PC-9 (cell line): ENCODE results near the gene WBP2. TPM values are rescaled to one million over a fixed set of nuclear protein-coding genes. Genes with fewer than 3 reads are reported as not detected.

ENCODE experiments used
- BruUV-seq: library from RNA; stranded (reverse); fragments of 400-500 nt; replicated peaks from 2 replicates; lab custom pipeline; 2021; lab: Mats Ljungman, UMichigan
- CTCF ChIA-PET: fragments of 300-600 bp; sonication (Branson Sonifier 250); formaldehyde crosslinking; loops from one replicate; lab custom pipeline; 2022; ENCODE audit warnings: antibody characterized with exemption; lab: Charles Lee
- POLR2A ChIA-PET: fragments of 300-600 bp; sonication (Branson Sonifier 250); formaldehyde crosslinking; loops from one replicate; lab custom pipeline; 2022; ENCODE audit warnings: antibody characterized with exemption; ENCODE audit not compliant: unreplicated experiment; lab: Charles Lee
- DNase-seq, 2 experiments: peaks; one replicate each; pipeline versions ENCODE4 v3.0.0 to v3.0.0-alpha.2; 2015 to 2022; ENCODE audit warnings: mixed read lengths in 1 of 2
- H2AFZ ChIP-seq: fragments of 200-600 bp; sonication (generic); 2 replicates; pipeline ENCODE4 v1.8.1; 2017; ENCODE audit warnings: antibody characterized with exemption
- H3F3A ChIP-seq: fragments of 200-600 bp; sonication (generic); 2 replicates; pipeline ENCODE4 v1.8.1; 2017; ENCODE audit warnings: antibody characterized with exemption, mild to moderate bottlenecking, low read depth; ENCODE audit not compliant: insufficient read depth
- H3K27ac ChIP-seq: fragments of 200-600 bp; sonication (generic); 2 replicates; pipeline ENCODE4 v1.6.1; 2016; ENCODE audit warnings: mixed run types
- H3K27me3 ChIP-seq: fragments of 200-600 bp; sonication (generic); 2 replicates; pipeline ENCODE4 v1.6.1; 2016; ENCODE audit warnings: low read depth, mixed run types; ENCODE audit not compliant: insufficient read depth
- H3K36me3 ChIP-seq: fragments of 200-600 bp; sonication (generic); 2 replicates; pipeline ENCODE4 v1.6.1; 2016; ENCODE audit warnings: low read depth, mixed run types
- H3K4me1 ChIP-seq: fragments of 200-600 bp; sonication (generic); replicated peaks from 2 replicates; pipeline ENCODE4 v1.6.1; 2016; ENCODE audit warnings: mixed run types; ENCODE audit not compliant: insufficient read depth
- H3K4me2 ChIP-seq: fragments of 200-600 bp; sonication (generic); 2 replicates; pipeline ENCODE4 v1.6.1; 2017; ENCODE audit warnings: mixed run types
- H3K4me3 ChIP-seq: fragments of 200-600 bp; sonication (generic); 2 replicates; pipeline ENCODE4 v1.6.1; 2016; ENCODE audit warnings: mixed run types
- H3K79me2 ChIP-seq: fragments of 200-600 bp; sonication (generic); 2 replicates; pipeline ENCODE4 v1.6.1; 2017; ENCODE audit warnings: low read depth, mixed run types
- H3K9me2 ChIP-seq: fragments of 200-600 bp; sonication (generic); 2 replicates; pipeline ENCODE4 v1.8.1; 2017; ENCODE audit warnings: mild to moderate bottlenecking; ENCODE audit not compliant: insufficient read depth
- H3K9me3 ChIP-seq: fragments of 200-600 bp; sonication (generic); 2 replicates; pipeline ENCODE4 v1.8.1; 2016; ENCODE audit warnings: low read depth; ENCODE audit not compliant: insufficient read depth
- H4K20me1 ChIP-seq: fragments of 200-600 bp; sonication (generic); 2 replicates; pipeline ENCODE4 v1.8.1; 2017; ENCODE audit not compliant: insufficient read depth
- CTCF ChIP-seq: fragments of 200-600 bp; sonication (generic); conservative IDR thresholded peaks from 2 replicates; pipeline ENCODE4 v1.6.1; 2017; ENCODE audit warnings: mixed run types, antibody characterized with exemption, mild to moderate bottlenecking, moderate library complexity
- EZH2 ChIP-seq: fragments of 200-600 bp; sonication (generic); IDR thresholded peaks from 2 replicates; pipeline ENCODE4 v1.8.0; 2017; ENCODE audit warnings: antibody characterized with exemption, low read depth
- intact Hi-C: fragments of 100-400 bp; cut with micrococcal nuclease; formaldehyde crosslinking; loops from one replicate; pipeline ENCODE4 v1.10.0; 2022; ENCODE audit not compliant: unreplicated experiment
- total RNA-seq: library from RNA; stranded (reverse); gene quantifications from 2 replicates; pipeline ENCODE4 v1.2.3, GENCODE V29; 2021

The WBP2 gene
- total RNA-seq, 1 experiment from 2014 or later, result 159 TPM

GRCh38 chr17:75876190-75876937, 21.2 kb upstream of the WBP2 start:
- BruUV-seq, result TSS peak; percentile 7
- no peaks in the 10 kb centered on the region for H3K36me3 ChIP-seq
- no peaks in the 10 kb centered on the region for H3K9me2 ChIP-seq
- H3F3A ChIP-seq, result peaks cover 60% of the 10 kb centered on the region
- H3K4me2 ChIP-seq, result peak overlapping the region; percentile 85
- no peaks in the 10 kb centered on the region for H4K20me1 ChIP-seq
- intact Hi-C loops, result loop anchor here (1.0 to 2.0 kb wide), 4 partner anchors 21 to 192 kb away; partner anchors contain the start of genes UNK and WBP2
- TF ChIP-seq EZH2 (no peak), CTCF (no peak)
- H3K27me3 ChIP-seq, result no peaks in the 10 kb centered on the region
- H3K4me1 ChIP-seq, result peaks cover 48% of the 10 kb centered on the region
- DNase-seq, result peak in 1 of 2 experiments; percentile 91
- ChIA-PET POLR2A (interaction anchor here (0.5 to 1.7 kb wide), 6 partner anchors 21 to 857 kb away, joined by 3 to 16 read pairs (median 8); partner anchors contain the start of gene WBP2), CTCF (interaction anchor here (0.6 to 1.1 kb wide), 10 partner anchors 21 to 275 kb away, joined by 3 to 7 read pairs (median 4); partner anchors contain the start of genes UNC13D and WBP2)
- H3K79me2 ChIP-seq, result 0 out of 2 replicates have a peak, but pooled peaks cover 3% of the 10 kb centered on the region
- peak overlapping the region; percentile 87 for H3K27ac ChIP-seq
- H3K4me3 ChIP-seq, result peak overlapping the region; percentile 96; the same call in 1 of the 2 replicates
- peak overlapping the region; percentile 91; the same call in 1 of the 2 replicates for H2AFZ ChIP-seq
- H3K9me3 ChIP-seq, result no peaks in the 10 kb centered on the region

GRCh38 chr17:75875940-75876189, 20.7 kb upstream of the WBP2 start:
- Histone ChIP-seq H3K9me2 (no peaks in the 10 kb centered on the region), H3K27me3 (no peaks in the 10 kb centered on the region), H3K9me3 (no peaks in the 10 kb centered on the region), H3K79me2 (0 out of 2 replicates have a peak, but pooled peaks cover 3% of the 10 kb centered on the region), H3K36me3 (no peaks in the 10 kb centered on the region), H3K27ac (peak overlapping the region; percentile 87), H2AFZ (peak overlapping the region; percentile 60; the same call in 1 of the 2 replicates), H3K4me3 (peak overlapping the region; percentile 96; the same call in 1 of the 2 replicates), H4K20me1 (no peaks in the 10 kb centered on the region), H3F3A (peaks cover 60% of the 10 kb centered on the region), H3K4me2 (peak overlapping the region; percentile 85), H3K4me1 (peaks cover 48% of the 10 kb centered on the region)
- peak in 1 of 2 experiments; percentile 94 for DNase-seq
- BruUV-seq, result no TSS peak
- TF ChIP-seq EZH2 (no peak), CTCF (no peak)
- POLR2A ChIA-PET, result interaction anchor here (0.5 to 1.7 kb wide), 8 partner anchors 20 to 858 kb away, joined by 3 to 16 read pairs (median 8); partner anchors contain the start of gene WBP2
- intact Hi-C loops, result loop anchor here (1.0 to 2.0 kb wide), 4 partner anchors 21 to 191 kb away; partner anchors contain the start of genes UNK and WBP2
- CTCF ChIA-PET, result interaction anchor here (0.5 to 1.1 kb wide), 12 partner anchors 15 to 274 kb away, joined by 3 to 7 read pairs (median 4); partner anchors contain the start of genes UNC13D and WBP2

GRCh38 chr17:75875182-75875939, 20.2 kb upstream of the WBP2 start:
- BruUV-seq, result no TSS peak
- H3K9me2 ChIP-seq, result no peaks in the 10 kb centered on the region
- H3K36me3 ChIP-seq, result no peaks in the 10 kb centered on the region
- peak overlapping the region; percentile 96; the same call in 1 of the 2 replicates for H3K4me3 ChIP-seq
- no peaks in the 10 kb centered on the region for H3K9me3 ChIP-seq
- H3F3A ChIP-seq, result peaks cover 60% of the 10 kb centered on the region
- H4K20me1 ChIP-seq, result no peaks in the 10 kb centered on the region
- peaks cover 48% of the 10 kb centered on the region for H3K4me1 ChIP-seq
- intact Hi-C loops, result no loop called here
- no peak for TF ChIP-seq EZH2
- no peak for TF ChIP-seq CTCF
- H3K27ac ChIP-seq, result peak overlapping the region; percentile 87
- H3K4me2 ChIP-seq, result peak overlapping the region; percentile 85
- ChIA-PET CTCF (interaction anchor here (0.5 to 1.1 kb wide), 12 partner anchors 15 to 274 kb away, joined by 3 to 7 read pairs (median 4); partner anchors contain the start of genes UNC13D and WBP2), POLR2A (interaction anchor here (0.5 to 1.7 kb wide), 9 partner anchors 20 to 977 kb away, joined by 3 to 16 read pairs (median 6); partner anchors contain the start of gene WBP2)
- 0 out of 2 replicates have a peak, but pooled peaks cover 3% of the 10 kb centered on the region for H3K79me2 ChIP-seq
- no peak for DNase-seq
- H2AFZ ChIP-seq, result peak overlapping the region; percentile 60; the same call in 1 of the 2 replicates
- no peaks in the 10 kb centered on the region for H3K27me3 ChIP-seq
